ENCODE data around the gene MYDGF.

GRCh38 chr19:4687396-4687795 is 17.3 kb upstream of the MYDGF start:
- no peak for TF ChIP-seq EZH2 (IDR thresholded peaks at IDR 0.05)
- TF ChIP-seq POLR2AphosphoS5 (IDR thresholded peaks at IDR 0.05; ENCODE audit: borderline replicate concordance, low read depth, low read length) = no peak
- no peak for TF ChIP-seq FOXP2 (optimal IDR thresholded peaks at IDR 0.05; ENCODE audit: control extremely low read depth, extremely low read length, insufficient read depth)

Measured in SK-N-MC (cell line).